GM18526 (cell line): ENCODE results near the gene RIN3.

Experiments used
- POLR2A ChIP-seq: IDR thresholded peaks from 3 replicates; pipeline ENCODE4 v1.6.1; 2011; ENCODE audit not compliant: insufficient read length; ENCODE audit errors: extremely low read depth

RIN3 gene

DNA sequence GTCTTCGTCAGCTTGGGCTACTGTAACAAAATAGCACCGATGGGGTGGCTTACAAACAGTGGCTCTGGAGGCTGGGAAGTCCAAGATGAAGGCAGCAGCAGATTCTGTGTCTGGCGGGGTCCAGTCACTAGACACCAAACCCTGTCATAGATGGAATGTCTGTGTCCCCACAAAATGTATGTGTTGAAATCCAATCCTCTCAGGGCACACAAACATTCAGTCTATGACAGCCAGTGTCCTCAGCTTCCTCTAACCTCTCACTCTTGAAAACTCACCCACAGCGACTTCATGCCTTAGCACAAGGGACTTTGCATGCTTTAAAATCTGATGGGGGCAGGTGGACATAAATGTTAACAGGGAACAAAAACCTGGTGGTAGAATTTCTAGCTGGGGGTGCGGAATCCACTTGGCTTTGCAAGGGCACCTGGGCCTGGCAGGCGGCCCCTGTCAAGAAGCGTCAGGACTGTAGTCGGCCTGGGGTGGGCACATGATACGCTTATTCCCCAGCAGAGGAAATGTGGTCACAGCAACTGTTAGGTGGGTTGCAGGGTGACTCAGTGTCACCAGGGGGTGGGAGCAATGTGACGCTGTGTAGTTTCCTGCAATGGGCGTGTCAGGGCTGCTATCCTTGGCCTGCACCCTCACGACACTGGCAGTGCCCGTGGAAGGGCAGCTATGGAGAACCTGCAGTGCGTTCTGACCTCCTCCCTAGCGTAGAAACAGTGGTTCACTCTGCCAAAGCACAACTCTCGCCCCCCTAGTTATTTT lies 17.7 kb downstream of the RIN3 start:
- no peak for TF ChIP-seq POLR2A

DNA sequence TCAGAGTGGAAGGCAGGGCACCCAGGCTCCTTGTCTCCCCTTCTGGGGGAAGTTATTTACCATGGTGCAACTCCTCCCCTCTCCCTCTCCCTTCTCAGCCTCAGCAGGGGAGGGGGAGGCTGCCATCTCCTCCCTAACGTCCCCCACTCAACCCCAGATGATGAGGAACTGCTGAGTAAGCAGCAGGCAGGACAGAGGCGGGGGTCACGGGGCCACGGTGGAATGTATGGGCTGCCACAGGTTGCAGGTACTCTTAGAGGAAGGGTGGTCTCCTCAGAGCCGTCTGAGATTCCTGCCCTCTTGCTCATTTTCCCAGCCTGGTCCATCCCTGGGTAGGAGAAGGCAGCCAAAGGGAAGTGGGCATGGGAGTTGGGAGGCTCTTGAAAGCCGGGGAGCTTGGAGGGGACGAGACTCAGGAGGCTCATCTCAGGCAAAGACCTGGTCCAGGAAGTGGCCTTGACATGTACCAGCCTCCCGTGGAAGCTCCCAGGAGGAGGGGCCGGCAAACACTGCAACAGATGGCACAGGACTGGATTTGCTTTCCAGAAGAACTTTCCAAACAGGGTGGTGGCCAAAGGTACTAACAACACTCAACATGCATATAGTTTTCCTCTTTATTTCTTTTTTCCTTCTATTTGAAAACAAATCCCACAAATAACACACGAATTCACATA lies 19.0 kb downstream of the RIN3 start:
- no peak for TF ChIP-seq POLR2A

DNA sequence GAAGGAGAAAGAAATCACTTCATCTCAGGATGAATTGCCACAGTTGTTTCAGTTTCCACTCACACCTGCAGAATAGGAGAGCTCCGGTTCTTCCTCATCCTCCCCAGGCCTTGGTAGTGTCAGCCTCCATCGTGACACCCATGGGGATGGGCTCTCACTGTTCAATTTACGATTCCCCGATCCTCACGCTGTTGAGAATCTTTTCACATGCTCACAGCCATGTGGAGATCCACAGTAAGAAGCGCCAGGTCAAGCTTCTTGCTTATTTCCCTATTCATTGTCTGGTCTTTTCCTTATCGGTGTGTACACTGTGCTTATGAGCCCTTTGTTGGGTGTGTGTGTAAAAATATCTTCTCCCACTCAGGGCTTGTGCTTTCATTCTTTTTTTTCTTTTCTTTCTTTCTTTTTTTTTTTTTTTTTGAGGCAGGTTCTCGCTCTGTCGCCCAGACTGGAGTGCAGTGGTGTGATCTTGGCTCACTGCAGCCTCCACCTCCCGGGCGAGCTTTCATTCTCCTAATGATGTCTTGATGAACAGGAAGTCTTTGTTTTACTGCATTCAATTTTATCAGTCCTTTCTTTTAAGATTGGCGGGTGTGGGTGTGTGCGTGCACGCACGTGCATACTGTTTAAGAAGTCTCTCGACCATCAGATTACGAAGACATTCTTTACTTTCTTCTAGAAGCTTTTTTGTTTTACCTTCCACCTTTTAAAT lies 21.5 kb downstream of the RIN3 start:
- TF ChIP-seq POLR2A: no peak

DNA sequence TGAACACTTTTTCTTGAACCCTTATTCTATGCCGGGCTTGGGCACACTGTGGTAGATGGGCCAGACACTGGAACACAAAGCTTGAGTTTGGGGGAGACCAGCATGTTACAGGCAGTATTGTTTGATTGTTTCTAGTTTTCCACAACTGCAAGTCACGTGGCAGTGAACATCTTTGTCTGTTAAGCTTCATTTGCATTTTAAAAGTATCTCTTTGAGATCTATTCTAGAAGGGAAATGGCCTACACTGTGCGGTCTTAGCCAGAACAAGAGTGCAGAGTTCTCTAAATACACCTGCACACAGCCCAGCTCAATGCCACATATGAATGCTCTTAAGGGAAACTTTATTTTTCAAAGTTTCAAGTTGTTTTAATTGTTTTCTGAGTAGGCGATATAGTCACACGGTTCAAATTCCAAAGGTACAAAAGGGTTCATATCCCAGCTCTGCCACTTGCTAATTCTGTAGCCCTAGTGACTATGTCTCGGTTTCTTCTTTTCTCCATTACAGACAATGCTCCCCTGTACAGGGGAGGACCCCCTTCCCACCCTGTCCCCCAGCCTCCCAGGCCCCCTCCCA lies 24.9 kb downstream of the RIN3 start:
- TF ChIP-seq POLR2A: no peak

DNA sequence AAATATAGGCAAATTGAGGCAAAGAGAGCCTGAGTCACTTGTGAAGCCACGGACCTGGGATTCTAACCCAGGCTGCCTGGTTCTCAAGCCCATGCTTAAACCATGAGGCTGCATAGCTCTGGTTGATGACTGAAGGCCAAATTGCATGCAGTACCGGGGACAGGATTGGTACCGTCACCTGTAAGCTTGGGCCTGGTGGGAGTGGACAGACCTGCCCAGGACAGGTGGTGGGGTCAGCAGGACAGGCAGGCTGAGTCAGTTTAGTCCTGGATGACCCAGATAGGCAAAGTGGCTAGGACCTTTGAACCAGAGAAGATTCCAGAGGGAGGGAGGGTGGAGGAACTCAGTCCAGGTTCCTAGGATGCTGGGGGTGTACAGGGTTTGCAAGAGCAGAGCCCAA lies 25.8 kb downstream of the RIN3 start:
- TF ChIP-seq POLR2A: no peak

DNA sequence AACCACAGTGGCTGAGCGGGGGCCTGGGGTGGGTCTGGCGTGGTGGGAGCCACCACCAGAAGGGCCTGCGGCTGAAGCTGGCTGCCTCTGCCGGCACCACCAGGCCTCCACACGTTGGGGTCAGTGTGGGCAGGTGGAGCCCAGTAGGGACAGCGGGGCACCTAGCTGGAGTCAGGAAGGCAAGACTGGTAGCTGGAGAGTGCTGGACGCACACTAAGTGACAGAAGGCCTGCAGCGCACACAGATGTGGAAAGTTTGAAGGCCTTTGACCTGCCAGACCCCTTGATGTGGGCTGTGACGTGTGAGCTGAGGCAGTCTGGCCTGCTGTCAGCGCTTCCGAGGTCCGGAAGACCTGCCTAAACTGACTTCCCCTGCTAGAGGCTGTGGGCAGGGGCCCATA lies 26.3 kb downstream of the RIN3 start:
- TF ChIP-seq POLR2A: no peak

DNA sequence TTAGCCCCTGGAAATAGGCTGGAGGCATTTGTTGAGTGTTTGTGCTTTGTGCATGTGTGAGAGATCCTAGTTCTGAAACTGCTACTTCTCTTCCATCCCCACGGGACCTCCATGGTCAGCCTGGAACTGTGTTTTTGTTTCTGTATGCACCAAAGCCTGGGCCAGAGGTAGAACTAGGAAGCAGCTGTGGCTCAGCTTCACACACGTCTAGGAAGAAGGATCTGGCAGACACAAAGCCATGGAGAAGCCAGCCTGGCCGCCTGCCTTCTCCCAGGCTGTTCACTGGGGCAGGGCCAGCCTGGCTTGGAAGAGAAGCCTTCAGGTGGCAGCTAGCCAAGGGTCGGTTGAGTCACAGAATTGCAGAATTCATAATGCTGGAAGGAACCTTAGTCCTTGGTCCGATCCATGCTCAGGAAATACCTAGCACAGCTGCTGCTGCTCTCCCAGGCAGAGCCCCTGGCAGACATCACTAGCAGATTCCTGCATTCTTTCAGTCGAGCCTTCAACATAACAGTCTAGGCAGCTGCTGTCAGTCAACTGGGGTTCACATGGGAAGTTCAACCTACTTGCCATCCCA lies 27.0 kb downstream of the RIN3 start:
- TF ChIP-seq POLR2A: no peak

DNA sequence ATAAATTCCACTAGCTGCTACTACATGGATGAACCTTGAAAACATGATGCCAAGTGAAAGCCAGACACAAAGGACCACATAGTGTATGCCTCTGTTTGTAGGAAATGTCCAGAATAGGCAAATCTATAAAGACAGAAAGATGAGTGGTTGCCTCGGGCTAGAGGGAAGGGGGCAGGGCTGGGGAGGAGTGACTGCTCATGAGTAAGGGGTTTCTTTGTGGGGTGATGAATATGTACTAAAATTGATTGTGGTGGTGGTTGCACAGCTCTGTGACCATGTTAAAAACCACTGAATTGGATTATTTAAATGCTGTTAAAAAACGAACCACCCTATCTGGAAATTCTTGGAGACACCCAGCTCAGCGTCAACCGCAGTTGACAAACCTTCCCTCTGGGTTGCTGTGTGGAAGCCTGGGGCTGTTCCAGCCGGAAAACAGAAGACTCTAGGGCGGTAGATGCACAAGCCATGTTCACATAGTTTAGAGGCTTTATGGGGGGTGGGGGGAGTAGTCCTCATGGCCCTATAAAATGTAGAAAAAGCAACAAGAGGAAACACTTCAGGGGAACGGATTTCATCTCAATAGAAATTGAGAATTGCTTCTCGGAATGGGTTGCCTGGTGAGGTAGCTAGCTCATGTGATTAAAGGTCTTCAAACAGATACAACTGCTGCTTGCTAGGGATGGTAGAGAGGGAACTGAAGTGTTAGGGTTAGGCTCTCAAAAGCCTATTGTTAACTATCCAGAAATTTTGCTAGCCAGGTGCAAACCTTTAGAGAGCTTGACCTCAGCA lies 29.4 kb downstream of the RIN3 start:
- TF ChIP-seq POLR2A: no peak

DNA sequence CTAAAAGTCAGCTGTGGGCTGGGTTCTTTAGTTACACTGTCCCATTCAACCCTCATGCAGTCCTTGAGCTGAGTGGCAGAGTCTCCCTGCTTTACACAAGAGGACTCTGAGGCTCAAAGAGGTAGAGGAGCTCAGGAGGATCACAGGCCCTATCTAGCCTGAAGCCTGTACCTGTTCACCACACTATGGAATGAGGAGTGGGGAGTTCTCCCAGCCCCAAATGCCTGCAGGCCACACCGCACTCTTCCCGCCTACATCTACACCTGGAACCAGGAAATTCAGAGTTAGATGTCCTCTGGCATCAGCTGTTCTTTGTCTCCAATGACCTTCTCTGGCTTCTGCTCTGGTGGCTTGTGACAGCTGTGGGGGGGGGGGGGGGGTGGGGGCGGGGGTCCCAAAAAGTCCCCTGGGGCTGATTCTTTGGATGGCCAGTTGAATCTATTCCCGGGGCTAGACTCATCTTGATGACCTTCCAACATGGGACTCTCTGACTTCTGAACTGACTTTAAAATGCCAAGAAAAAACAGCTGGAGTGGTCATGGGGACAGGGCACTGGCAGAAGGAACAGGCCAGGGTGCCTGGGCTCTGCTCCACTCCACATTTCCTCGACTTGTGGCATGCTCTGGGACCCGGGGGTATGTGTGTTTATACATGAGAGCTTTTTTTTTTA lies 30.6 kb downstream of the RIN3 start:
- no peak for TF ChIP-seq POLR2A

DNA sequence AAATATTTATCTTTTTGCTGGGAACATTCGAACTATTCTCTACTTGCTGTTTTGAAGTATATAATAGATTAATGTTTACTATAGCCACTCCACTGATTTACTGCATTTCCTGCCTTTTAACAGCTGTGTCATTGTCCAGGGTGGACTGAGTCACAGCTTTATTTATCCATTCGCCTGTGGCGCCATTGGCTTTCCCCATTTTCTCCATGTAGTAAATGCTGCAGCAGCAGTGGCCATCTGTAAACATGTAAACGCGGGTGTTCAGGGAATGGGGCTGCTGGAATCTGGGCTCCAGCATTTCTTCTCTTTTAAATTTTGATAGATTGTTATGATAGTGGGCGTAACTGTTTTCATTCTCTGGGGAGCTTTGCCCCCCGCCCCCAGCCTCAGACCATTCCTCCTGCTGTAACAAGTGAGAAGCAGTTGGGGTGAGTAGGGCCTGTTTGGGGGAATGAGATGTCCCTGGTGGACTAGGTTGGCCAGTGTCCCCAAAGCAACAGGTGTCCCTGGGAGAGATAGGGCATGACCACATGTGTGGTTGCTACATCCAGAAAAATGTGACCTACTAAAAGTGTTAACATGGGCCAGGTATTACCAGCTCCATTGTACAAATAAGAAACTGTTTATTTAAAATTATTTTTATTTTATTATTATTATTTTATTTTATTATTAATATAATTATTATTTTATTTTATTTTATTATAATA lies 32.9 kb downstream of the RIN3 start:
- no peak for TF ChIP-seq POLR2A

DNA sequence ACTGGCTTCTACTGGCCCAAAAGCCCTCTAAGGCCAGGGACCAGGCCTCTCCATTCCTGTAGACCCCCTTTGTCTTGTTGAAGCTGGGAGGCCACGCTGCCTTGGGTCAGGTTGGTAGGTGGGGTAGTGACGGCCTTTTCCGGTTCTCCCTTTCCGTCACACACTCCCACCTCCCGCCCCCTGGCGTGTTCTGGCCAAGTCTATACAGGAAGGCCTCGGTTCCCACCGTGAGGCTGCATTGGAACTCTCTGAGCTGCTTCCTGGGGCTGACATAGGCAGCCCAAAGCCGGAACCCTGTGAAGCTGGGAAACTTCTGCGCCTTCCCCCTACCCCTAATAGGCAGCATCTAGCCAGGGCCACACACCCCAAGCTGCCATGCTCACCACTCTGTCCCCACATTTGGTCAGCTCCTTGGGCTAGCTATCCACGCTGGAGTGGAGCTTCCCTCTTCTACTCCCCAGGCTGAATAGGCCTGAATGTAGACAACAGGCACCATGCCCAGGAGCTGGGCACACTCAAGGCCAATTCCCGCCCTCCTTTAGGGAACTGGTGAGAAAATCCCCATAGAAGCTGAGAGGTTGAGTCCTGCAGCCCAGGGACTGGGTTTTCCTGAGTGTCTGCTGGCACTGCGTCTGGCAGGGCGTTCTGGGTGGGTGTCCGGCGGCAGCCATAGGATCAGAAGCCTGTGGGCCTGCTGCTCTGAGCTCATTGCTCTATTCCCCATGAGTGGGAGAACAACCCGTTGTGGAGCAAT lies 35.7 kb downstream of the RIN3 start:
- no peak for TF ChIP-seq POLR2A

DNA sequence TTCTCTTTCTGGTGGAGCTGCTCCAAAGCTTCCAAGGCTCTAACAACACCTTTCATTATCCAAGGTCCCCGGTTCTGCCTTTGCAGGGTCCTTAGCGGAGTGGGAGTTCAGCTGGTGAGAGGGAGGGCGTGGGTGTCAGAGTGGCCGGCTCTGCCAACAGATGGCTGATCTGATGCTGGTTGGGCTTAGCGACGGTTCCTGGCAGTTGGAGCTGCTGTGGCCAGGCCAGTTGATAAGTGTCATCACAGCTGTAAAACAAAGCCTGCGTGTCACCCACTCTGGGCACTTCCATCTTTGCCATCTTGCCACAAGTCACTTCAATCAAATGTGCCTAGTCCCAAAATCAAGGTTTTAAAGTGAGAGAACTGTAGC lies 36.3 kb downstream of the RIN3 start:
- no peak for TF ChIP-seq POLR2A

DNA sequence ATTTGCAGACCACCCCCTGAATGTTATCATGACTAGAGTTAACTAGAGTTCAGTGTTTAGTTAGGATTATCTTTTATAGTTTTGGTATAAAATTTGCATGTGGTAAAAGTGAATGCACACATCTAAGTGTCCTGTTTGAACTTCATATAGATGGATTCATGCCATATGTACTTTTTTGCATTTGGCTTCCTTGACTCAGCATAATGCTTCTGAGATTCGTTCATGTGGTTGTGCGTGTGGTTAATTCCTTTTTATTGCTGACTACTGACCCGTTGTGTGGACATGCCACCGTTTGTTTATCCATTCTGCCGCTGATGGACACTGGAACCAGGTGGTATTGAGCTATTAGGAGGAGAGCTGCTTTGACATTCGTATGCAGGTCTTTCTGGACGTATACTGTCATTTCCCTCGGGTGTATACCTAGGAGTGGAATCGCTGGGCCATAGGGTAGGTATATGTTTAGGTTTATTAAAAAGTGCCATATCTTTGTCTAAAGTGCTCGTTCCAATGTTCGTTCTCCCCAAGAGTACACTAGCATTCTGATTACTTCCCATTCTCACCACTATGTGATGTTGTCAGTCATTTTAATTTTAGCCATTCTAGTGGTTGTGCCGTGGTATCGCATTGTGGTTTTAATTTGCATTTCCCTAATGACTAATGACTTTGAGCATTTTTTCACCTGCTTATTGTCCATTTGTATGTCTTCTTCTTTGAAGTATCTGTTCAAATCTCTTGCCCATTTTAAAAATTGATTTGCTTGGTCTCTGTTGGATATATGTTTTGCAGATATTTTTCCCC lies 37.7 kb downstream of the RIN3 start:
- TF ChIP-seq POLR2A: no peak

DNA sequence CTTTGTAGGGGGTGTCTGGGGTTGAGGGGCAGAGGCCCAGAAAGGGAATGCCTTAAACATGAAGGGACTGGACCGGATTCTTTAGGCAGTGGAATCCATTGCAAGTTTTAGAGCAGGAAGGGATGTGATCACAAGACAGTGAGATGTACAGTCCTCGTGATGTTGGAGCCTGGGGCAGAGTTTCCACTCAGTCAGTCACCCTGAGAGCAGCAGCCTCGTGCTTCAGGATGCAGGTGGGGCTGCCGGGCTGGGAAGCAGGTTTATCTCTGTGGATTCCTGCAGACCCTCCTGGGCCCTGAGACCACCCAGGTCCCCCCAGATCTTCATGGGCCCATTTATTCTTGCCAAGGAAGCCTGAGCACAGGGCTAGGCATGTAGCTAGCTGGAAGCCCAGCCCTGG lies 38.5 kb downstream of the RIN3 start:
- no peak for TF ChIP-seq POLR2A
